ENCODE measurements around the gene JPH3.

GRCh38 chr16:87679593-87680271, 77.4 kb downstream of the JPH3 start:
- TF ChIP-seq KDM1A (IDR thresholded peaks at IDR 0.05; ENCODE audit: borderline replicate concordance) (no peak), JUND (IDR thresholded peaks at IDR 0.05; ENCODE audit: low read depth, low read length) (no peak), NFXL1 (IDR thresholded peaks at IDR 0.05; ENCODE audit: borderline replicate concordance) (no peak), ASH2L (IDR thresholded peaks at IDR 0.05; ENCODE audit: borderline replicate concordance, low read depth) (no peak), MAX (IDR thresholded peaks at IDR 0.05; ENCODE audit: low read depth, low read length) (no peak), EGR1 (IDR thresholded peaks at IDR 0.05; ENCODE audit: borderline replicate concordance in 1 of 2, low read depth in 2 of 2, low read length in 2 of 2) (no peak), TCF3 (IDR thresholded peaks at IDR 0.05; ENCODE audit: borderline replicate concordance, insufficient read depth, low read depth, low read length) (no peak), POLR2A (IDR thresholded peaks at IDR 0.05; ENCODE audit: low read depth, low read length) (no peak)
- TF ChIP-seq, protein P1, sequence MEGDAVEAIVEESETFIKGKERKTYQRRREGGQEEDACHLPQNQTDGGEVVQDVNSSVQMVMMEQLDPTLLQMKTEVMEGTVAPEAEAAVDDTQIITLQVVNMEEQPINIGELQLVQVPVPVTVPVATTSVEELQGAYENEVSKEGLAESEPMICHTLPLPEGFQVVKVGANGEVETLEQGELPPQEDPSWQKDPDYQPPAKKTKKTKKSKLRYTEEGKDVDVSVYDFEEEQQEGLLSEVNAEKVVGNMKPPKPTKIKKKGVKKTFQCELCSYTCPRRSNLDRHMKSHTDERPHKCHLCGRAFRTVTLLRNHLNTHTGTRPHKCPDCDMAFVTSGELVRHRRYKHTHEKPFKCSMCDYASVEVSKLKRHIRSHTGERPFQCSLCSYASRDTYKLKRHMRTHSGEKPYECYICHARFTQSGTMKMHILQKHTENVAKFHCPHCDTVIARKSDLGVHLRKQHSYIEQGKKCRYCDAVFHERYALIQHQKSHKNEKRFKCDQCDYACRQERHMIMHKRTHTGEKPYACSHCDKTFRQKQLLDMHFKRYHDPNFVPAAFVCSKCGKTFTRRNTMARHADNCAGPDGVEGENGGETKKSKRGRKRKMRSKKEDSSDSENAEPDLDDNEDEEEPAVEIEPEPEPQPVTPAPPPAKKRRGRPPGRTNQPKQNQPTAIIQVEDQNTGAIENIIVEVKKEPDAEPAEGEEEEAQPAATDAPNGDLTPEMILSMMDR (IDR thresholded peaks at IDR 0.05 in 2 of 3, conservative IDR thresholded peaks at IDR 0.05 in 1 of 3; ENCODE audit: control insufficient read depth in 2 of 3, extremely low read depth in 1 of 3, insufficient read depth in 1 of 3, low read depth in 3 of 3, low read length in 3 of 3): no peak
- TF ChIP-seq, protein P2, sequence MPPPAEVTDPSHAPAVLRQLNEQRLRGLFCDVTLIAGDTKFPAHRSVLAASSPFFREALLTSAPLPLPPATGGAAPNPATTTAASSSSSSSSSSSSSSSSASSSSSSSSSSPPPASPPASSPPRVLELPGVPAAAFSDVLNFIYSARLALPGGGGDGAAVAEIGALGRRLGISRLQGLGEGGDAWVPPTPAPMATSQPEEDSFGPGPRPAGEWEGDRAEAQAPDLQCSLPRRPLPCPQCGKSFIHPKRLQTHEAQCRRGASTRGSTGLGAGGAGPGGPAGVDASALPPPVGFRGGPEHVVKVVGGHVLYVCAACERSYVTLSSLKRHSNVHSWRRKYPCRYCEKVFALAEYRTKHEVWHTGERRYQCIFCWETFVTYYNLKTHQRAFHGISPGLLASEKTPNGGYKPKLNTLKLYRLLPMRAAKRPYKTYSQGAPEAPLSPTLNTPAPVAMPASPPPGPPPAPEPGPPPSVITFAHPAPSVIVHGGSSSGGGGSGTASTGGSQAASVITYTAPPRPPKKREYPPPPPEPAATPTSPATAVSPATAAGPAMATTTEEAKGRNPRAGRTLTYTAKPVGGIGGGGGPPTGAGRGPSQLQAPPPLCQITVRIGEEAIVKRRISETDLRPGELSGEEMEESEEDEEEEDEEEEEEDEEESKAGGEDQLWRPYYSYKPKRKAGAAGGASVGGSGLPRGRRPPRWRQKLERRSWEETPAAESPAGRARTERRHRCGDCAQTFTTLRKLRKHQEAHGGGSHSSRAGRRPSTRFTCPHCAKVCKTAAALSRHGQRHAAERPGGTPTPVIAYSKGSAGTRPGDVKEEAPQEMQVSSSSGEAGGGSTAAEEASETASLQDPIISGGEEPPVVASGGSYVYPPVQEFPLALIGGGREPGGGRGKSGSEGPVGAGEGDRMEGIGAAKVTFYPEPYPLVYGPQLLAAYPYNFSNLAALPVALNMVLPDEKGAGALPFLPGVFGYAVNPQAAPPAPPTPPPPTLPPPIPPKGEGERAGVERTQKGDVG (CRISPR knock-in tag; IDR thresholded peaks at IDR 0.05): no peak

Measured in GM12878 (cell line).